Activated CD8-positive, alpha-beta T cell treated with anti-CD3 and anti-CD28 coated beads for 36 hours (primary cell): ENCODE results near the gene OR5F1. TPM values are rescaled to one million over a fixed set of nuclear protein-coding genes. Genes with fewer than 3 reads are reported as not detected.

Source experiments
- ATAC-seq: fragments of 200-7000 bp; cut with Tn5 transposase; one replicate; pipeline ENCODE4 v1.10.0; 2021; ENCODE audit warnings: mild to moderate bottlenecking, moderate library complexity
- CTCF ChIA-PET: fragments of 350-600 bp; sonication (Branson Sonifier 250); formaldehyde crosslinking; loops from one replicate; lab custom pipeline; 2021; ENCODE audit warnings: antibody characterized with exemption; lab: Charles Lee
- POLR2A ChIA-PET: fragments of 350-600 bp; sonication (Branson Sonifier 250); formaldehyde crosslinking; loops from one replicate; lab custom pipeline; 2021; ENCODE audit warnings: antibody characterized with exemption; lab: Charles Lee
- DNase-seq: peaks from one replicate; pipeline ENCODE4 v3.0.0-alpha.2; 2020
- H3K27ac Mint-ChIP-seq: one replicate; pipeline ENCODE4 v1.8.0; 2021; ENCODE audit warnings: mild to moderate bottlenecking, mixed read lengths
- H3K27me3 Mint-ChIP-seq: one replicate; pipeline ENCODE4 v1.8.0; 2021; ENCODE audit warnings: mixed read lengths
- H3K36me3 Mint-ChIP-seq: one replicate; pipeline ENCODE4 v1.8.0; 2021; ENCODE audit warnings: low read depth, mixed read lengths
- H3K4me1 Mint-ChIP-seq: one replicate; pipeline ENCODE4 v1.8.0; 2021; ENCODE audit warnings: low read depth, mixed read lengths
- H3K4me3 Mint-ChIP-seq: one replicate; pipeline ENCODE4 v1.8.0; 2021; ENCODE audit warnings: mild to moderate bottlenecking, moderate library complexity, mixed read lengths
- H3K9me3 Mint-ChIP-seq: one replicate; pipeline ENCODE4 v1.8.0; 2021; ENCODE audit warnings: mixed read lengths
- intact Hi-C: fragments of 100-400 bp; cut with micrococcal nuclease; formaldehyde crosslinking; loops from one replicate; pipeline ENCODE4 v1.10.0; 2022
- total RNA-seq, 2 experiments: library from RNA; stranded (reverse); gene quantifications; one replicate each; pipeline ENCODE4 v1.2.3, GENCODE V29; 2021
- TF ChIP-seq, protein P1 (sequence below): fragments of 200-600 bp; IDR thresholded peaks from one replicate; pipeline ENCODE4 v1.8.0; 2022; ENCODE audit warnings: antibody characterized with exemption, mild to moderate bottlenecking

The OR5F1 gene
- not detected for total RNA-seq

DNA sequence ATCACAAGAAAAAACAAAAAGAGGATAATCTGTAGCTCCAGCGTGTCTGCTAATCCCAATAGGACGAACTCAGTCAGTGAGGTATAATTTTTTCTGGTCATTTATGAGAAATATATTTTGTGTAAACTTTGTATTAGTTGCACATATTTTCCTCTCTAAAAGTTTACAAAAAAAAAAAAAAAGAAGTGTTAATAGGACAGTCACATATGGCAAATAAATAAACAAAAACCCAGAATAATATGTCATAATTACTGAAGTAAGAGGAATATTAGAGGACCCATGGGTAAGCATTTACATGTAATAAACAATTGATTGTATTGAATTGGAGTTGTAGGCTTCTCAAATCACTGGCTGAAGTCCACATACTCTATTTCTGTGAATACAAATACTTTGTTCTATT, at the start of gene OR5F1:
Gene OR5F1, minus strand, starts transcription at position 101 of the 400 bp plus-strand sequence. Its CDS starts 0 bp downstream, at position 101.
- no peaks in the 10 kb centered on the region for H3K36me3 Mint-ChIP-seq
- no peaks in the 10 kb centered on the region for H3K4me1 Mint-ChIP-seq
- H3K4me3 Mint-ChIP-seq, result no peak within 1 kb of the TSS
- no peak for ATAC-seq
- ChIA-PET CTCF (no interaction called here), POLR2A (no interaction called here)
- peaks cover 17% of the 10 kb centered on the region for H3K9me3 Mint-ChIP-seq
- TF ChIP-seq, protein P1, sequence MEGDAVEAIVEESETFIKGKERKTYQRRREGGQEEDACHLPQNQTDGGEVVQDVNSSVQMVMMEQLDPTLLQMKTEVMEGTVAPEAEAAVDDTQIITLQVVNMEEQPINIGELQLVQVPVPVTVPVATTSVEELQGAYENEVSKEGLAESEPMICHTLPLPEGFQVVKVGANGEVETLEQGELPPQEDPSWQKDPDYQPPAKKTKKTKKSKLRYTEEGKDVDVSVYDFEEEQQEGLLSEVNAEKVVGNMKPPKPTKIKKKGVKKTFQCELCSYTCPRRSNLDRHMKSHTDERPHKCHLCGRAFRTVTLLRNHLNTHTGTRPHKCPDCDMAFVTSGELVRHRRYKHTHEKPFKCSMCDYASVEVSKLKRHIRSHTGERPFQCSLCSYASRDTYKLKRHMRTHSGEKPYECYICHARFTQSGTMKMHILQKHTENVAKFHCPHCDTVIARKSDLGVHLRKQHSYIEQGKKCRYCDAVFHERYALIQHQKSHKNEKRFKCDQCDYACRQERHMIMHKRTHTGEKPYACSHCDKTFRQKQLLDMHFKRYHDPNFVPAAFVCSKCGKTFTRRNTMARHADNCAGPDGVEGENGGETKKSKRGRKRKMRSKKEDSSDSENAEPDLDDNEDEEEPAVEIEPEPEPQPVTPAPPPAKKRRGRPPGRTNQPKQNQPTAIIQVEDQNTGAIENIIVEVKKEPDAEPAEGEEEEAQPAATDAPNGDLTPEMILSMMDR, result no peak
- no peak within 1 kb of the TSS for H3K27ac Mint-ChIP-seq
- no peak for DNase-seq
- H3K27me3 Mint-ChIP-seq, result no peaks in the 10 kb centered on the region
- intact Hi-C loops, result no loop called here

DNA sequence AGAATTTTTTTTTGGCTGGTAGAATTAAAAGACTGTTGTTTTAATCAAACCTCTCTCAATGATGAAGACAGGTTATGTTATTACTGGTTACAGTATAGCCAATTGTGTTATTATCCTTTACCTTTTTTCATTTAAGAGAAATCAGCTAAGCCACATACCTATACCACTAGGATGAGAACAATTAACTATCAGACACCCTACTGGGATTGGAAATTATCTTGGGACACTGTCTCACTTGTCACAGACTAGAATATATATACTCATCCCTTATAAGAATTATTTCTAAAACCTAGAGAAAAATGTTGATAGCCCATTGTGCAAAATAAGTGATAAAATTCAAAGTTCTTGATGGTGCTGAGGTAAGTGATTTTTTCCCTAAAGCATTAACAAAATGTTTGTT, 32.9 kb upstream of the OR5F1 start, which contains the start of gene OR5AS1:
Gene OR5AS1, plus strand, starts transcription at position 301 of the 400 bp plus-strand sequence. CDS start 2,765 bp downstream, outside the sequence.
- intact Hi-C loops, result no loop called here
- Mint-ChIP-seq H3K36me3 (no peaks in the 10 kb centered on the region), H3K27ac (no peak within 1 kb of the TSS), H3K4me1 (no peaks in the 10 kb centered on the region), H3K4me3 (no peak within 1 kb of the TSS), H3K27me3 (no peaks in the 10 kb centered on the region), H3K9me3 (peaks cover 12% of the 10 kb centered on the region)
- CTCF ChIA-PET, result no interaction called here
- TF ChIP-seq, protein P1, result no peak
- no peak for ATAC-seq
- POLR2A ChIA-PET, result interaction anchor here (0.8 kb wide), 1 partner anchor 10 kb away, joined by 4 read pairs; no protein-coding TSS in a partner anchor
- no peak for DNase-seq

DNA sequence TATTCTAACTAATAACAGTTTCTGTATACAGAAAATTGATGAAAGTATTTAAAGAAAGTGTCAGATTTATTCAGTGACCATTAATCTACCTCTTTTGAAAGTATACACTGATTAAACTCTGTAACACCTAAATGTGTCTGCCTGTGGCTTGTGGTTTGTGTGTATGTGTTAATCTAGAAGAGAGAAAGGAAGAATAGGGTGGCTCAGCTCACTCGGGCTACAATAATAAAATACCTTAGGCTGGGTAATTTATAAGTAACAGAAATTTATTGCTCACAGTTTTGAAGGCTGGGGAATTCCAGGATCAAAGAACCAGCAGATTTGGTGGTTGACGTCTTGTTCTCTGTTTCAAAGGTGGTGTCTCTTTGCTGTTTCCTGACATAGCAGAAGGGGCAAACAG, 19.4 kb upstream of the OR5F1 start:
- H3K36me3 Mint-ChIP-seq, result no peaks in the 10 kb centered on the region
- H3K27me3 Mint-ChIP-seq, result no peaks in the 10 kb centered on the region
- POLR2A ChIA-PET, result no interaction called here
- H3K4me3 Mint-ChIP-seq, result no peak overlapping the region
- CTCF ChIA-PET, result no interaction called here
- TF ChIP-seq, protein P1, result no peak
- H3K27ac Mint-ChIP-seq, result no peak overlapping the region
- peaks cover 12% of the 10 kb centered on the region for H3K9me3 Mint-ChIP-seq
- ATAC-seq (no peak), DNase-seq (no peak)
- intact Hi-C loops, result no loop called here
- no peaks in the 10 kb centered on the region for H3K4me1 Mint-ChIP-seq

DNA sequence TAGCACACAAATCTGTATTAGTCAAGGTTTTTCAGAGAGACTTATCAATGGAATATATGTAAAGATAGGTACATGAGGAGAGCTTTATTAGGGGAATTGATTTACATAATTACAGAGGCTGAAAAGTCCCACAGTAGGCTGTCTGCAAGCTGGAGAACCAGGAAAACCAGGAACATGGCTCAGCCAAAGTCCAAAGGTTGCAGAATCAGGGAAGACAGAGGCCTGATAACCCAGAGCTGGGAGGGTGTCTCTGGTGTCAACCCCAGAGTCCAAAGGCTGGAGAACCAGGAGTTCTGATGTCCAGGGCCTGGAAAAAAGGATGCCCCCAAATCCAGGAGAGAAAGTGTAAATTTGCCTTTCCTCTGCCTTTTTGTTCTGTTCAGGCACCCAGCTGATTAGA, 16.3 kb upstream of the OR5F1 start:
- CTCF ChIA-PET, result no interaction called here
- ATAC-seq, result no peak

DNA sequence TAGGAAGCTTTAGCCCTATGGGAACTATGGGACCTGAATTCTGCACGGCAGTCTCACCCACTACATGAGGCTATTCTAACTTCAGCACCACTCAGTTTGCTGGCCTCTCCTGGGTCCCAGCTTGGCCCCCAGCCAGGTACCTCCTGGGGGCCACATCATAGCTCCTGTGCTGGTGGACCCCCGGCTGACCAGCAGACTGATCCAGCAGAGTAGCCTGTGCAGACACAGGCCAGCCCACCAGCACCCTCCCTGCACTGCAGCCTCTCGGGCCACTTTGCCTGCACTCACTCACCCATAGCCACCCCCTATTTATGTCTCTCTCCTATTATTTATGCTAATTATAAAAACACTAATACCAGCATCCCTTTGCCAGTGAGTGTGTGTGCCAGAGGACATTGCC, 23.5 kb downstream of the OR5F1 start:
- TF ChIP-seq, protein P1, result no peak
- no peak overlapping the region for H3K4me3 Mint-ChIP-seq

More for the DNA sequence above, 16.3 kb upstream of the OR5F1 start:
- DNase-seq, result no peak
- TF ChIP-seq, protein P1, result no peak
- intact Hi-C loops, result no loop called here
- H3K4me1 Mint-ChIP-seq, result no peaks in the 10 kb centered on the region
- H3K4me3 Mint-ChIP-seq, result no peak overlapping the region
- H3K27ac Mint-ChIP-seq, result no peak overlapping the region
- peaks cover 13% of the 10 kb centered on the region for H3K9me3 Mint-ChIP-seq
- no peaks in the 10 kb centered on the region for H3K27me3 Mint-ChIP-seq
- POLR2A ChIA-PET, result no interaction called here
- H3K36me3 Mint-ChIP-seq, result no peaks in the 10 kb centered on the region

More for the DNA sequence above, 23.5 kb downstream of the OR5F1 start:
- Mint-ChIP-seq H3K36me3 (no peaks in the 10 kb centered on the region), H3K4me1 (no peaks in the 10 kb centered on the region), H3K27me3 (no peaks in the 10 kb centered on the region), H3K27ac (no peak overlapping the region), H3K9me3 (peaks cover 9% of the 10 kb centered on the region)
- CTCF ChIA-PET, result no interaction called here
- intact Hi-C loops, result no loop called here
- ATAC-seq, result no peak
- no peak for DNase-seq
- POLR2A ChIA-PET, result no interaction called here
